HG03064 (cell line): ENCODE measurements around the gene GPR39.
"Not testable (repeated sequence)": the region's sequence is repeated elsewhere in the genome, so short reads cannot be mapped to it uniquely, and the experiment has no call there.

Experiments used
- ATAC-seq: cut with Tn5 transposase; IDR thresholded peaks from one replicate; pipeline ENCODE4 v1.9.1; 2021; ENCODE audit warnings: low read depth; ENCODE audit not compliant: unreplicated experiment

Gene GPR39

DNA sequence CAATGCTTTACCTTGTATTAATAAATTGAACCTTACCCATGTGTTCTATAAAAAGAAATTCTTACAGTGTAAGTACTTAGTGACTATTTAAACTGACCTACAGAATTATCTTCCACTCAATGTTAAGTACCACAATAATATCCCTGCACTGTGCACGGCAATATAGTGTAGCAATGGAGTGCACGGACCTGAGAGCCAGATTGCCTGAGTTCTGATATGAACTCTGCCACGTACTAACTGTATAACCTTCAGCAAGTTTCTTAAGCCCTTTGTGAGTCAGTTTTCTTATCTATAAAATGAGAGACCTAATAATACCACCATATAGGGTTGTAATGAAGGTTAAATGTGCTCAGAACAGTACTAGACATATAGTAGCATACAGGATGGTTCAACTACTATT is 66.2 kb downstream of the GPR39 start:
- ATAC-seq = no peak

DNA sequence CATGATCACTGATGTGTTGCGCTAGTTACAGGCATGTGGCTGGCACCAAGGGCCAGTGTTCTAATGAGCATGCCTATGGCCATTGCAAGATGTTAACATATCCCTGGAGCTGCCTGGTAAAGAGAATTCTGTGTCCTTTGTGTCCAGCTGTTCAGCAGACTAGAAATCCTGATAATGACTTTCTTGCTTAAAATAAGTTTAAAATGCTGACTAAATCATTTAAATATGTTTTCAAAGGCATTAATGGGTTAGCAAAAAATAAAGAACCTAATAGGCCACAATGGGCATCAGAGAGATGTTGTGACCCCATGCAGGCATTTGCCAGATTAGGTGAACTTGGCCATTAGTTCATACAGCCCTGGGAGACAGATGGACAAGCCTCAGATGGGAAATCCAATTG is 67.5 kb downstream of the GPR39 start:
- no peak for ATAC-seq

DNA sequence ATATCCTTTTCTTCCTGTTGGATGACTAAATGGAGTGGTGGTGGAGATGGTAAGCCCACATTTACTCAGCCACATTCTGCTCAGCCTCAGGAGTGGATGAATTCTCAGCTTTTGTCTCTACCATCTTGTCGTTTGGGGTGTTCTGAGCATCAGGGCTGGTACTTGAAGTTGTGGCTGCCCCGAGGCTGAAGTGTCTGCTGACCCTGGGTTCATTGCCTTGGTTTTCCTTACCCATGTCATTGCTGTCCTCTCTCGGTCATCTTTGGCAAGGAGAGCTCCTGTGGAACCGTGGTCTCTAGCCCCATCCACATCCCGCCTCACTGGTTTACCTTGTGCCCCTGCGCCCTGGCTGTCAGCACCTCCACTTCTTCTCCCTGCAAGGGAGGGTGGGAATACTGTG is 71.9 kb downstream of the GPR39 start:
- no peak for ATAC-seq

DNA sequence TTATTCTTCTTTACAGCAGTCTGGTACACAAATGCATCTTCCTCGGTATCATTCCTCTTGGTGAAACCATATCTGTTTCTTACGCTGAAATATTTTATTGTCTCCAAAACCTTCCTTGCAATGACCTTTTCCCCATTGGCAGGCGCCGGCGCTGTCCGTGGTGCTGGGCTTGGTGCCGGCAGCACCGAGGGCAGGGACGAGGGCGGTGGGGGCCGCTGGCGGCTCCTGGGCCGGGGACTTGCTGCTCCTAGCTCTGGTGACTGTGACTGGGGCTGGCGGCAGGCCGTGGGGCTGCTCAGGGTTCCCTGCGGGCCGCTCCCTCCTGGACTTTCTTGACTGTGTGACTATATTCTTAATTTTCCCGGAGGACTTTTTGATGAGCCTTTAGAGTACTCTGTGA is 72.5 kb downstream of the GPR39 start:
- ATAC-seq = no peak

DNA sequence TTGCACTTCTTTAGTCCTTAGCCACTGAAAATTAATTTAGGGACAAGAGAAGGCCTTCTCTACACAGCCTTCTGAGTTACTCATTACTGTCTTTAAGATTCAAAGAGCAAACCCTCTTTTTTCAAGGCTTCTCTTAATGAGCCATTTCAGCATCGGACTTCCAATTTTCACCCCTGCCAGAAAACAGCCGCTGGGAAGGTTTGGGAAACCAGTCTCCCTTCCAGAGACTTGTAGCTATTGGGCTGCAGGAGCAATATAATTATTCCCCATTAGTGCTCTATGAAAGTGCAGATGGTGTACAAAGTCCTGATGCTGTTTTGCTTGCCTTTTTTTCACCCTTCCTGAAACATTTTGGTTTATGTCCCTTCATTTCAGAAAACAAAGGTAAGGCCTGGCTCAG is 79.3 kb downstream of the GPR39 start:
- no peak for ATAC-seq

DNA sequence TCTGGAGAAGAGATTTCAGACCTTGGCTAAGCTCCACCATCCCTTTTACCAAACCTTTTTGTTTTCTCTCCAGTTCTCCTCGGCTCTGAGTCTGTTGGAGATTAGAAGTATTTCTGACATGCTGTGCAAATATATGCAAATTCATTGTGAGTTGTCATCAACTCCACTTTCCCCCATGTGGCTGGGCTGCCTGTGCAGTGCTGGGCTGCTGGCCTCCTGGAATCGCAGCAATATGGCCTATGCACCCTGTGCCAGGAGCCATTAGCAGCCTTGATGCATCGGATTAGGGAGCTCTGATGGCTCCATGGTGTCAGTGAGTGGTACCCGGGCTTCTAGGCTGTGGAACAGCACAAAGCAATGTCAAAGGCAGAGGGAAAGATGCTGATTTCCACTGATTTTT is 80.0 kb downstream of the GPR39 start:
- ATAC-seq = no peak

DNA sequence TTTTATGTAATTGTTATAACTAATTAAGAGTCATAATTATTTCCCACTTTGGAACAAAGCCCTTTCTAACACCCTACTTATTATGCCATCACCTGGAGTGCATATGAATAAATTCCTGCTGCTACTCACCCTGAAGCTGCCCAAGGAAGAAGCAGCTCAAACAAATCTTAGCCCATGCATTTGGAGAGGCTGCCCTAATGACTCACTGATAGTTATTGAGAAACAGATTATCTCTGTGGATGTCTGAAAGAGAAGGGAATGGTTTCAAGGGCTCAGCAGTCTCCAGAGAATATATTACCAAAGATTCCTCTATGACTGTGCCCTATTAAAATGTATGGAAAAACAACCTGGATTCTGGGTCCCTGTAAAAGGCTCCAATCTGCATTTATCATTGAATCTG is 81.0 kb downstream of the GPR39 start:
- no peak for ATAC-seq

DNA sequence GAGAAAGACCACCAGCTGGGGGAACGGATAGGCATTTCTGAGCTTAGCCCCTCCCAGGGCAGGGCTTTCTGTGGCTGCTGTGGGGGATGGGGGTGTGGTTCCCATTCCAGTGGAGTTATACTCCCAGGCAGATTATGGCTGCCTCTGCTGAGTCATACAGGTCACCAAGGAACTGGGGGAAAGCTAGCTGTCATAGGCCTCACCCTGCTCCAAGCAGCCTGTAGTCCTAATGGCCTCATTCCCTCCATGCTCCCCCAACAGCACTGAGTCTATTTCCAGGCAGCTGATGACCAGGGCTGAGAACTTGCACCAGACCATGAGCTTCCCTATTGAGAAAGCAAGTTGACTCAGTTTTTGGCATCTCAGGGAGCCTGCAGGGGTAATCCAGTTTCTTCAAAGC is 87.1 kb downstream of the GPR39 start:
- ATAC-seq = no peak

DNA sequence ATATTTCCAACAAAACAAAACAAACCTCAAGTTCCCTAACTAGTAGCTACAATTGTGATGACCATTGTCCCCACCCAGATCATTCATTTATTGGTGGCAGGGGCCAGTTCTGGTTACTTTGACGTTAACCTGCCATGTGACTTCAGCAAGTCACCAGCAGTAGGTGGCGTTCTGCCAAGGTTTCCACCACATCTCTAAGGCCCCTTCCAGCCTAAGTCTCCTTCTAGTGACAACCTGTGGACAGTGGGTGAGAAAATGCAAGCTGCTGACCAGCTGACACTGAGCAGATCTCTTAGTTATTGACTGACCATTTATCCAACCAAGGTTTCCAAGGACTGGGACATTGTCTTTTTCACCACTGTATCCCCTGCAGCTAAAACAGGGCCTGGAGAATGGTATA is 98.4 kb downstream of the GPR39 start:
- no peak for ATAC-seq

DNA sequence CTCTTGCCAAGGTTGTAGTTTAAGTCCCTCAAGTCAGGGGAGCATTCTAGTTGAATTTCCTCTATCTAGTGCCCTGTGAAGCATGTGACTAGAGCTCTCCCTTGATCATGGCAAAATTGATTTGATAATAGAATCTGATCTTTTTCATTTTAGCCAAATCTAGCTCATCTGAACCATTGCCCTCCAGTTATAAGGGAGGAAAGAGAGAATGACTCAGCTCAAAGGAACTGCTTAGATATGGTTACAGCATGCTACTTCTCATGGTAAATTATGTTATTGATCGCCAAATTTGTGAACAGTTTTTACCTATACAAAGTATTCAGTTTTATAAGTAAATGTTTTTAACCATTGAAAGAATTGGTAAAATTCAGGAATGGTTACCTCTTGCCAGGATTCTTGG is 100.8 kb downstream of the GPR39 start:
- no peak for ATAC-seq

DNA sequence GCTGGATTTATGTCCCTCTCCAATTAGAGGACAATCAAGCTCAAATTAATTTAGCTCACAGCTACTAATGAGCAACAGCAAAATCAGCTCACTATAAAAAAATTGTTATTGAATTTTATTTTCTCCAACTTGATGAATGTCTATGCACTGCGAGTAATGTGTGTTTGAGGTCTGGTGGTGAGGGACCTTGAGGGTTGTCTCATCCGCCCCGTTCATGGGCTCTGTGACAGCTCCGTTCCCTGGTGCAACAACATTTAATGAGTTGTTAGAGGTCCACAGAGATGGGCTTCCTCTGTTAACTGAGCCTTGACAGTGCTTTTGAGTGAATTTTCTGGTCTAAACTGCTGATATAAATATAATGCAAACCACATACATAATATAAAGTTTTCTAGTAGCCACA is 101.7 kb downstream of the GPR39 start:
- ATAC-seq = no peak

DNA sequence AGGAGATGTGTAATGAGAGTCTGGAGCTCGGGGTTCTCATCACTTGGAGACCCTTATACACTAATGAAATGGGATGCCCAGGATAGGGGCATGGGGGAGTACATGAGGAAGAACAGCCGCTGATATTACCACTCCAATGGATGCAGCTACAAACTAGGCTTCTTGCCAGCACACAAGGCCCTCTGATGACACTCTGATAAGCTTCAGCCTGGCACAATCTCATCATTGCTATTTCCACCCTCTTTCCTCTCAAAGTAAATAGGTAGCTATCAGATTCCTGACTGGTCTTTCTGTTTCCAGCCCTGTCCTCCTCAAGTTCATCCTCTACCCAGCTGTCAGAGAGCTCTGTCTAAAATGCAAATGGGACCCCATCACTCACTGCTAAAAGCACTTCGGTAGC is 103.0 kb downstream of the GPR39 start:
- ATAC-seq = no peak

DNA sequence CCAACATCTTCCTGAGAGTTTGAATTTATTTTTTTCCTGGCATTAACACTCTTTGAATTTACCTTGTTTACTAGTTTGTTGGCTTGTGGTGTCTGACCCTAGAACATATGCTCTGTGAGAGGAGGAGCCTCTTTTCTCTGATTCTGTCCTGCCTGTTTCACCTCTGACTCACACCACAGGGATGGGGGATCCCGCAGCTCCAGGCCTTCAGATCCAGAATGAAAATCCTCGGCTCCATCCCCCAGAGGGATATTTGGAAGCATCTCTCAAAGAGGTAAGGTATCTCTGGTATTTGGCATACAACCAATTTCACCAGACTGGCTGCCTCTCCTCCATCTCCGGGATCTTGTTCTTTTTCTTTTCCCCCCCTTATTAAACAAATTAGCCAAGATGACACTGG is 104.7 kb downstream of the GPR39 start:
- ATAC-seq = no peak

DNA sequence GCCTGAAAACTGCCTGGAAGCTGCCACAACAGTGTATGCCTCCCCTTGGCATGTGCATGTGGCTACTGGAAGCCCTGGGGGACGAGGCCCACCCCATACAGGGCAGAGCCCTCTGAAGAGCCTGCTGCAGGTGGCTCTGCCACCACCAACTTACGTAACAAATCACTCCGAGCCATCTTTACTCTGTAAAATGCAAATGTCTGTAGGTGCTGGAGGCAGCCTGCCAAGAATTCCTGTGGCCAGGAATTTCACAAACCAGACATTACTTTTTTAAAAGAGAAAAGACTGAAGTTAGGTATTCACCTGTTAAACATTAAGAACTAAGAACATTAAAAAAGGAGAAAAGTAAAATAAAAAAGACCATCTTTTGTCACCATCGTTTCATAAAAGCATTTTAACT is 106.3 kb downstream of the GPR39 start:
- ATAC-seq = no peak

DNA sequence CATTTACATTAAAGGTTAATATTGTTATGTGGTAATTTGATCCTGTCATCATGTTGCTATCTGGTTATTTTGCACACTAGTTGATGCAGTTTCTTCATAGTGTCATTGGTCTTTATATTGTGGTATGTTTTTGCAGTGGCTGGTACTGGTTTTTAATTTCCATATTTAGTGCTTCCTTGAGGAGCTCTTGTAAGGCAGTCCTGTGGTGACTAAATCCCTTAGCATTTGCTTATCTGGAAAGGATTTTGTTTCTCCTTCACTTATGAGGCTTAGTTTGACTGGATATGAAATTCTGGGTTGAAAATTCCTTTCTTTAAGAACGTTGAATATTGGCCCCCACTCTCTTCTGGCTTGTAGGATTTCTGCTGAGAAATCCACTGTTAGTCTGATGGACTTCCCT is 120.5 kb downstream of the GPR39 start:
- ATAC-seq = not testable (repeated sequence)

DNA sequence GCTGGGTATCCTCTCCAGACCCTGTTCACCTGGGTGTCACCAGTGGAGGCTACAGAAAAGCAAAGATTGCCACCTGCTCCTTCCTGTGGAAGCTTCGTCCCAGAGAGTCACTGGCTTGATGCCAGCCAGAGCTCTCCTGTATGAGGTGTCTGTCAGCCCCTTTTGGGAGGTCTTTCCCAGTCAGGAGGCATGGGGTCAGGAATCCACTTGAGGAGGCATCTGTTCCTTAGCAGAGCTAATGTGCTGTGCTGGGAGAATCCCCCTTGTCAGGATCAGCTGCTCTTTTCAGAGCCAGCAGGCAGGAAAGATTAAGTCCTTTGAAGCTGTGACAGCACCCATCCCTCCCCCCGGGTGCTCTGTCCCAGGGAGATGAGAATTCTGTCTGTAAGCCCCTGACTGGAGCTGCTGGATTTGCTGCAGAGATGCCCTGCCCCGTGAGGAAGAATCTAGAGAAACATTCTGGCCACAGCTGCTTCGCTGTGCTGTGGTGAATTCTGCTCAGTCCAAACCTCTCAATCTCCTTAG is 121.8 kb downstream of the GPR39 start:
- ATAC-seq = no peak

DNA sequence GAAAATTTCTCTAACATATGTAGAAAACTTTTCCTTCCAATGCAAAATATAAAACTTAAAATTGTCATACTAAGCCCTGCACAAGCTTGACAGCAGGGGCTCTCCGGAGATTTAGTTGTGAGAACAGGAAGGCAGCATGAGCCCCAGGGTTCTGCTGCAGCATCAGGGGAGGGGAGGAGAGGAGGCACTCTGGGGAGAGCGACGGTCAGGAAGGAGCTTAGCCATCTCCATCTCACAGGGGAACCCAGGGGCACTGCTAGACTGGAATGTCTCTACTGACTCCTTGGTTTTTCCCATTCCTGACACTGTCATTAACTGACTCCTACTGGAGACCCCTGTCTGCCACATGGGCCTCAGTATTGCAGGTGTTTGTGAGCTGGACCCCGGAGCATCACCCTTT is 123.6 kb downstream of the GPR39 start:
- ATAC-seq = no peak

DNA sequence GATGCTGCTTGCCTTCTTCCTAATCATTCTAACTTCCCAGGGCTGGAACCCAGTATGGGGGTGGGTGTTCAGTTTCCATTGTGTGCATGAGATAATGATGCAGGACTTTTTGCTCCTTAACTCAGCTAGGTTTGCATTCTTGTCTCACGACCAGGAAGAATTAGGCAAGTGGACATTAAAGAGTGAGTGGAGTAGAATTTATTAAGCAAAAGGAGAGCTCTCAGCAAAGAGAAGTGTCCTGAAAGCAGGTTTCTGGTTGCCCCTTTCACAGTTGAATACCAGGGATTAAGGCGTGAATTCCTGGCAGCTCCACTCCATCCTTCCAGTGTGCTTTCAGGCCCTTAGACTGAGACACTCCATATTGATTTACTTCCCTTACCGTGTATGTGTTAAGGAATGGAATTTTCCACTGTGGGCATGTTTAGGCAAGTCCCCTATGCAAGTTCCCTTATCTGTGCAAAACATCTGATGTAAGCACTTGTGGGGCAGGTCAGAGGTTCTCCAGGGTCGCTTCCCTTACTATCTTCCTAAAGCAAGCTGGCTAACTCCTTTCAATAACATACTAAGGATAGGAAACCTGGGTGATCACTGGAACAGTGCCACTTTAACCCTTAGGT is 126.5 kb downstream of the GPR39 start:
- ATAC-seq = no peak

DNA sequence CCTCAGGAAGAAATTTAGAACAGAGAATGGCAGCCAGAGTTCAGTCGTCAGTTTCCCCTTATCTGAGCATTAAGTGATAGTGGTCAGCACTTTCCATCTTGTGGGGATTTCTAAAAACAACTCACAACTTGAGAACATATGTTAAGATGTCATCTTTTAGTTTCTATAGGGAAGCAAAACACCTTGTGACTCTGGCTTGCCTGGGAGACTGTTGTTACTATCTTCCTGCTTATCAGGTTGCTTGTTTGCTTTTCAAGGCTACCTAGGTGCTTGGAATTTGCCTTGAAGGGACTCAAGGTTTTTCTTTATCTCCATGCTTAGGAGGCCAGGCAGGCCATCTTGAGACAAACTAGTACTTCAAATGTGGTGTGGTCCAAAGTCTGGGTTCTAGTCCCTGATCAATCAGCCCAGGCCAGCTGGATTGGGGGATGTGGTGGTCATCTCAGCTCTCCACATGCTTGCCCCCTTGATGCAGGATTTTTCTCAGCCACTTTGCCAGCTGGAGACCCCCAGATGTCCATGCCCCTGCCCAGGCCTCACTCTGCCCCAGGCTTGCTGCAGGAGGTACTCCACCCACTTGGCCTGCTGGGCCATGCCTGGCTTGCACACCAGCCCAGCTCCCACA is 127.5 kb downstream of the GPR39 start:
- no peak for ATAC-seq

DNA sequence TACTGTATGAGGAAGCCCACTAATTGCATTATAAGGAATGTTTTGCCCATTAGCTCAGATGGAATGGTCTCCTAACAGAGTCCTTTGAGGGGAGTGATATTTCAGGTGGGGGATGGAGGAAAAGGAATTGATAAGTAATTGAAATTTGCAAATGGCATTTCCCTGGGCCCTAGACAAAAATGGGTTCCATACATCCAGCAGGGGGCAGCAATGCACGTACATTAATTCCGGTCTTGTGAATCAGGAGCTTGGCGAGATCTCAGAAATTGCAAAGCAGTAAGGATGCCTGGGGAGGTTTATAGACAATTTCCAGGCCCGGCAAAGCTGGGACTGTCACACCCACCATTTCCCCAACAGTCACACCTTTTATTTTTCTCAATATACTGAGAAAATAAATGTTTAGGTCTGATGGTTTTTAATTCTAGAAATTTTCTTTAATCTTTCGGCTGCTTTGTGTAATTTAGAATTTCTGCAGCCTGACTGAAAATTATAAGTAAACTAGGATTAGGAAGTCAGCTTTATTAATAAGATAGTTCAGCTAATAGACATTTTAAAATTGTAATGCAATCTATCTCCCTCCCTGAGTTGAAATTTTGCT is 130.6 kb downstream of the GPR39 start:
- no peak for ATAC-seq

DNA sequence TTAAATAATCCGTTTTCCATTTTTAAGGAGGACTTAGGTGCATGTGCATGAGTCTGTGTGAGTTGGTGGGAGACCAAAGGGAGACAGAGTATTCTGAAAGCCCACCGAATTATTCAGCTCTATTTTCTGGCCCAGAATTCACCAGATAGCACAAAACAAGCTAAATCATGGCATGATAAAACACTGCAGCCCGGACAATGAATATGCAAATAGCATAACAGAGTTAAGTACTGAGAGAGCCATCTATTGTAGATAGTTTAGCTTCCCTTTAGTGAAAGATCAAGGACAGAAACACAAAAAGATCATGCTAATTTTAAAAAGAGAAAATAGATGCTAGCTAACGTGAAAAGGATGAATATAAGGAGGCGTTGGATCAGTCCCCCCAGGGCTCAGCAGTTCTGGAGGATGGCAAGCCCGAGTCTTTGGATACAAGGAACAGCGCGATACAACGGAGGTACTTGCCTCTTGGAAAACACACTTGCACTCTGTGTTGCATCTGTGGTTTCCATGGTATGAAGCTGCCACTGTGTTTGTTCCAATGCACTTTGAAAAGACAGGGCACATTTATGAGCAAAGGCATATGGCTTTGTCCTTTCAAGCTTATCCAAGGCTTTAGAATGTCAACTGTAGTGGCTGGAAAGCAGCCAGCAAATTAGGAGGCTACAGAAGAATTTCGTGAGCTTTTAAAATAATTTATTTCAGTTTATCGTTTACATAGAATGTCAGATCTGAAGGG is 133.5 kb downstream of the GPR39 start:
- ATAC-seq = no peak

DNA sequence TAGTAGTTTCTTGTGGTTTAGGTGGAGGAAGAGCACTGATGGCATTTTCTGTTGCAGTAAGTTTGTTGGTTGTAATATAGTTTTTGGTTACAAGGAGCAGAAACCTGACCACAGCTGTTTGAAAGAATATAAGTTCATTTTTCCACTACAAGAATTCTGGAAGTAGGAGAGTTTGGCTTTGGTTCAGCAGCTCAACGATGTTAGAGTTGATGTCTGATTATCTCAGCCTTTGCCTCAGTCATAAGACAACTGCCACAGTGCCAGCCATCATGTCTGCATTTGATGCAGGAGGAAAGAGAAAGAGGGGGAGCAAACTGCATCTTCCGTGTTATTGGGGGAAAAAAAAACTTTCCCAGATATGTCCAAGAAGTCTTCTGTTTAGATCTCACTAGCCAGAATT is 134.3 kb downstream of the GPR39 start:
- ATAC-seq = no peak
